HEK293T (cell line): ENCODE results near the gene NFE2.

ENCODE experiments used
- ARNT ChIP-seq: fragments of 450-650 bp; IDR thresholded peaks from 2 replicates; pipeline ENCODE4 v1.6.1; 2017; ENCODE audit warnings: mild to moderate bottlenecking
- BHLHE40 ChIP-seq: fragments of 450-650 bp; IDR thresholded peaks from 2 replicates; pipeline ENCODE4 v1.6.1; 2016; ENCODE audit warnings: mild to moderate bottlenecking, moderate library complexity, borderline replicate concordance
- CTBP1 ChIP-seq: fragments of 450-650 bp; IDR thresholded peaks from 2 replicates; pipeline ENCODE4 v1.6.1; 2016; ENCODE audit warnings: borderline replicate concordance
- FOXA1 ChIP-seq: fragments of 450-650 bp; IDR thresholded peaks from 2 replicates; pipeline ENCODE4 v1.6.1; 2016; ENCODE audit warnings: mild to moderate bottlenecking
- FOXK2 ChIP-seq: fragments of 450-650 bp; IDR thresholded peaks from 2 replicates; pipeline ENCODE4 v1.6.1; 2016; ENCODE audit warnings: mild to moderate bottlenecking
- FOXM1 ChIP-seq: fragments of 450-650 bp; IDR thresholded peaks from 2 replicates; pipeline ENCODE4 v1.6.1; 2017; ENCODE audit warnings: mild to moderate bottlenecking, borderline replicate concordance
- HDGF ChIP-seq: fragments of 450-650 bp; IDR thresholded peaks from 2 replicates; pipeline ENCODE4 v1.6.1; 2017; ENCODE audit warnings: antibody characterized with exemption, borderline replicate concordance
- LEF1 ChIP-seq: fragments of 450-650 bp; IDR thresholded peaks from 2 replicates; pipeline ENCODE4 v1.6.1; 2017; ENCODE audit warnings: mild to moderate bottlenecking, borderline replicate concordance
- PKNOX1 ChIP-seq: fragments of 450-650 bp; IDR thresholded peaks from 2 replicates; pipeline ENCODE4 v1.6.1; 2016
- SP1 ChIP-seq: fragments of 450-650 bp; IDR thresholded peaks from 2 replicates; pipeline ENCODE4 v1.6.1; 2017
- SUZ12 ChIP-seq: fragments of 450-650 bp; IDR thresholded peaks from 2 replicates; pipeline ENCODE4 v1.6.1; 2016; ENCODE audit warnings: mild to moderate bottlenecking
- ZNF384 ChIP-seq: fragments of 450-650 bp; IDR thresholded peaks from 2 replicates; pipeline ENCODE4 v1.6.1; 2016

- no peak for TF ChIP-seq ARNT
- no peak for TF ChIP-seq FOXM1
- no peak for TF ChIP-seq BHLHE40
- TF ChIP-seq FOXK2 = no peak
- no peak for TF ChIP-seq SUZ12
- TF ChIP-seq PKNOX1 = no peak
- TF ChIP-seq HDGF = no peak
- no peak for TF ChIP-seq LEF1
- no peak for TF ChIP-seq ZNF384
- no peak for TF ChIP-seq CTBP1
- no peak for TF ChIP-seq SP1
- no peak for TF ChIP-seq FOXA1
Measured at GRCh38 chr12:54331461-54331860, 30.6 kb upstream of the NFE2 start.
